GM18502 (cell line): Measurements from ENCODE around the gene EFEMP2.
A peak's percentile ranks its signal among the peaks of the same experiment; 100 is the strongest.

Experiments
- ATAC-seq: cut with Tn5 transposase; IDR thresholded peaks from one replicate; pipeline ENCODE4 v1.9.1; 2021; ENCODE audit warnings: mild to moderate bottlenecking; ENCODE audit not compliant: unreplicated experiment, poor library complexity

Gene EFEMP2

DNA sequence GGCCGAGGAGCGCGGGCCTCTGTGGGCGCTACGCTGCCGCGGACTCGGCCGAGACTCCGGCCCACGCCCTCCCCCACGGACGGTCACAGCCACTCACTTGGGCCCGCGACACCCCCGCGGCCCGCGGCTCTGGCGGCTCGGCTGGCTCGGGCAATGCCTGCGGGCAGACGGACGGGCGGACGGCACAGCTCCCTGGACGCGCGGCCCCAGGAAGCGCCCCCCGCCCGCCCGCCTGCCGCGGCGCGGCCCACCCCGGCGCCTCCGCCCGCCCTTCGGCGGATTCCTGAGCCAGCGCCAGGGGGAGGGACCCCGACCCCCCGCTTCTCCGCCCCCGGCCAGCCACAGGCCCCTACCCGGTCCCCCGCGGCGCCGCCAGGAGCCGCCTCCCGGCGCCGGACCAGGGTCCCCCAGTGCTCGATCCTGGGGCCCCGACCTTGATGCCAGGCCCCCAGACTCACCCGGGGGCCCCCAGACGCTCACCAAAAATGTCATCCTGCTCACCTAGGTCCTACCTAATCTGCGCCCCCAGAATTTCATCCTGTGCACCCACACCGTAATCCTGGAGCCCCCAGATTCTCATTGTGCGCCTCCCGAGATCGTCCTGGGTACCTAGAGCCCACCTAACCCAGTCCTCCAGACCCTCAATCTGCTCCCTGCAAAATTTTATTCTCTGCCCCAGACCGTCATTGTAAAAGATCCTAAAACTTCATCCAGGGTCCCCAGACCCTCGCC, at the start of gene EFEMP2:
Gene EFEMP2 (minus strand): TSS at position 215 of the 732 bp plus-strand sequence. CDS start 446 bp downstream, outside the sequence.
- ATAC-seq, result no peak

DNA sequence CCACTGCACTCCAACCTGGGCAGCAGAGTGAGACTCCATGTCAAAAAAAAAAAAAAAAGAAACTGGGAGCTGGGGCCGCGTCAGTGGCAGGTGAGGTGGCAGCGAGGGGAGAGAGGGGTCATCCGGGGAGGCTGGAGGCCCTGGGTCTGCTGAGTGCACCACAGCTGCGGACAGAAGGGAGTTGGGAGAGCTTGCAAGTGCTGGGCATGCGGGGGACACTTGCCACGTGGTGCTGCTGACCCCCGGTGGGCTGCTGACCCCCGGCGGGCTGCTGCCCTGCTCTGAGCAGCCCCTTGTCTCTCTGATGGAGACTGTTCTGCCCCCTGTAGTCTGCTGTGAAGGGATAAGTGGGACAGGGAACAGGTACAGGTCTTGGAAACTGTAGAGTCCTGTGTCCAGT, 49.3 kb upstream of the EFEMP2 start:
- ATAC-seq, result no peak

DNA sequence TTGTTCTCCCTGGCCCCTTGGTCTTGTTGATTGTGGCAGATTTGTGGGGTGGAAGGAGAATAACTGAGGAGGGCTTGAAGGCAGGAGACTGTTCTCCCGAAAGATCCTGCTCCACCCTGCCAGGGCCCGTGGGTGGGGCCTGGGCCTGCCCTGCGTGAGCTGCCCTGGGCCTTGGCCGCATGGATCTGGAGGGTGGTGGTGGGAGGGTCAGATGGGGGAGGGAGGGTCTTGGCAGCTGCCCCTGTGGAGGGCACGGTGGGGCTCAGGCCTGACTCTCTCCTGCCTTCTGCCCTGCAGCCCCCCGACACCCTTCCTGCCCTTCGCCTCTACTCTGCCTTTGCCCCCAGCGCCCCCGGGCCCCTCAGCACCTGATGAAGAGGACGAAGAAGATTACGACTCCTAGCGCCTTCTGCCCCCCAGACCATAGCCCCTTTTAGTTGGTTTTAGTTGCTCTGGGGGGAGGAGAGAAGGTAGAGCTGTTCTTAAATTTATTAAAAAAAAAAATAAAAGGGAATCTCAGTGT, 48.5 kb upstream of the EFEMP2 start:
- no peak for ATAC-seq

DNA sequence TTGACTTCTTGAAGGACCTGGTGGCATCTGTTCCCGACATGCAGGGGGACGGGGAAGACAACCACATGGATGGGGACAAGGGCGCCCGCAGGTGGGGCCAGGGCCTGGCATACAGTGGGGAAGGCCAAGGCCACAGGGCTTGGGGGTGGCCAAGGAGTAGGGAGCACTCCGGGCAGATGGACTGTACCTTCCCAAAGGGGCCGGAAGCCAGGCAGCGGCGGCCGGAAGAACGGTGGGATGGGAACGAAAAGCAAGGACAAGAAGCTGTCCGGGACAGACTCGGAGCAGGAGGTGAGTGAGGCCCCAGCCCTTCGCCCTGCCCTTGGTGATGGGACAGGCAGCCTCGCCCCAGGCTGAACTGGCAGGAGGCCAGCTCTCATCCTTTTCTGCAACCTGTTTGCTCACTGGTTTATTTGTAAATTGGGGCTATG, 47.8 kb upstream of the EFEMP2 start:
- ATAC-seq, result no peak

DNA sequence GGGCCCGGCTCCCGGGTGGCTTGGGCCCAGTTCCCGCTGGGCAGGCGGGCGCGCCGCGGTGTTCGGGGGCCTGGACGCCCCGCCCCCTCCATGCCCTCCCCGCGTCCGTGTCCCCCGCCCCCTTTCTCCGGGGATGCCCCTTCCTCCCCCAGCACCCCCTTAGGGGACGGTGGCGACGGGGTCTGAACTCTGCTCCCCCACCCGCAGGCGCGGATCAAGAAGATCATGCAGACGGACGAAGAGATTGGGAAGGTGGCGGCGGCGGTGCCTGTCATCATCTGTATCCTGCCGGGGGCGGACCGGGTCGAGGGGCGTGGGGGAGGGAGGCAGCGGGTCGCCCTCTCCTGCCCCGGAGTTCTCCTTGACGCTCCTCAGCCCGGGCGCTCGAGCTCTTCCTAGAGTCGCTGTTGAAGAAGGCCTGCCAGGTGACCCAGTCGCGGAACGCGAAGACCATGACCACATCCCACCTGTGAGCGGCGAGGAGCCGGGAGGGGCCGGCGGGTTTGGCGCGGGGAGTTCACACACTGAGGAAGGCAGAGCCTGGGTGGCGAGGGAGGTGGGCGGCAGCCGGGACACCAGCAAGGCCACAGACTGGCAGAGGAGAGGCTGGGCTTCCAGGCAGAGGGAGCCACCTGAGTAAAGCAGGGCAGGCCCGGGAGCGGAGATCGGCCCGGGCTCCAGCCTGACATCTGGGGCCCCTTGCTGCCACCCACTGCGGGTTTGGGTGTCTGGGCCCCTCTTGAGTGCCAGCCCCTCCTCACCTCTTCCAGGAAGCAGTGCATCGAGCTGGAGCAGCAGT, 47.2 kb upstream of the EFEMP2 start:
- peak; percentile 48 for ATAC-seq

DNA sequence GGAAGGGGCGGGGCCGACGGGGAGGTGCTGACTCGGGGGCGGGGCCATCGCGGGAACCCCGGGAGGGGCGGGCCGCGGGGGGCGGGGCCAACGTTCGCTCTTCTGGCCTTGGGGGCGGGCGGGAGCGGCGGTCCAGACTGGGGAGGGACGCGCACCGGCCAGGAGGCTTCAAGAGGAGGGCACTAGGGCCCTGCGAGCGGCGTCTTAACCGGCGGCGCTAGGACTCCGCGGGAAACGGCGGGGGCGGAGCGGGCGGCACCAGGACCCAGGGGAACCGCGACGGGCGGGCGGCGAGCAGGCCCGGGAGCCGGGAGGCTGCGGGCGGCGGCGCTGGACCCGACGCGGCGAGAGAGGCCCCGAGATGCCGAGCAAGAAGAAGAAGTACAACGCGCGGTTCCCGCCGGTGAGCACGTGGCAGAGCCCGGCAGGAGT, 46.6 kb upstream of the EFEMP2 start, which contains the start of gene DRAP1:
Gene DRAP1 (plus strand): TSS at position 286 of the 432 bp plus-strand sequence. CDS start 76 bp downstream, at position 362.
- peak; percentile 84 for ATAC-seq

DNA sequence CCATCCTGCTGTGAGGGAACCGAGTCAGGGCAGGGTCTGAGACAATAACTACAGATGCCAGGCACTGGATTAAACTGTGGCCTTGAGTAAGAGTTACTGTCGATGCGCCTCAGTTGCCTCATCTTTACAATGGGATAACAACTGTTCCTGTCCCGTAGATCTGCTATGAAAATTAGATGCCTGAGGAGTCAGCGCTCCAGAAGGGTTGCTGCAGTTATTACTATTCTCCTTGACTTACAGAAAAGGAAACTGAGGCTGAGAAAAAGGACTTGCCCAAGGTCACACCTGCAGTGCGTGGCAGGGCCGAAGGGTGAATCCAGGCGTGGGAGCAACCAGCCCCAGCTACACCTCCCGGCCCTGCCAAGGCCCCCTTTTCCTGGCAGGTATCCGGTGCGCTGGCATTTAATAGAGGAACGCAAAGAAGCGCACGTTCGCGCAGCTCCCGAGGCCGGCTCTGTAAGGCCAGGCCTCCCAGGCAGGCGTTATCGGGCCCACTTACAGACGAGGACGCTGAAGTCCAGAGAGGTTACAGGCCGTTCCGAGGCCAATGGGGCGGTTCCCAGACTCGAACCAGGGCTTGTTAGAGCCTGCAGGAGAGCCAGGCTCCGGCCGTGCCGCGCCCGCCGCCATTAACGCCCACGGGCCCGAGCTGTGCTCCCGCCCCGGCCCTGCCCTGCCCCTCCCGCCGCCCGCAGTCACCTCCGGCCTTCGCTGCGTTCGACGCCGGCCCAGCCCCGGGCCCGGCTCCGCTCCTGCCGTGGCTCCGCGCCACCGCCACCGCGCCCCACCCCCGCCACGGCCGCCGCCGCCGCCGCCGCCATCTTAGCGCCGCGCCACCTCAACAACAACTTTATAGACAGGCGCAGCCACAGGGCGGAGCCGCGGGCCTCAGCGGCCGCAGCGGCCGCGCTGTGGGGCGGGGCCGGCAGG, 45.9 kb upstream of the EFEMP2 start, which contains the start of gene C11orf68:
Gene C11orf68 (minus strand): TSS at position 852 of the 930 bp plus-strand sequence. CDS start 31 bp downstream, at position 821.
- peak; percentile 51 for ATAC-seq

DNA sequence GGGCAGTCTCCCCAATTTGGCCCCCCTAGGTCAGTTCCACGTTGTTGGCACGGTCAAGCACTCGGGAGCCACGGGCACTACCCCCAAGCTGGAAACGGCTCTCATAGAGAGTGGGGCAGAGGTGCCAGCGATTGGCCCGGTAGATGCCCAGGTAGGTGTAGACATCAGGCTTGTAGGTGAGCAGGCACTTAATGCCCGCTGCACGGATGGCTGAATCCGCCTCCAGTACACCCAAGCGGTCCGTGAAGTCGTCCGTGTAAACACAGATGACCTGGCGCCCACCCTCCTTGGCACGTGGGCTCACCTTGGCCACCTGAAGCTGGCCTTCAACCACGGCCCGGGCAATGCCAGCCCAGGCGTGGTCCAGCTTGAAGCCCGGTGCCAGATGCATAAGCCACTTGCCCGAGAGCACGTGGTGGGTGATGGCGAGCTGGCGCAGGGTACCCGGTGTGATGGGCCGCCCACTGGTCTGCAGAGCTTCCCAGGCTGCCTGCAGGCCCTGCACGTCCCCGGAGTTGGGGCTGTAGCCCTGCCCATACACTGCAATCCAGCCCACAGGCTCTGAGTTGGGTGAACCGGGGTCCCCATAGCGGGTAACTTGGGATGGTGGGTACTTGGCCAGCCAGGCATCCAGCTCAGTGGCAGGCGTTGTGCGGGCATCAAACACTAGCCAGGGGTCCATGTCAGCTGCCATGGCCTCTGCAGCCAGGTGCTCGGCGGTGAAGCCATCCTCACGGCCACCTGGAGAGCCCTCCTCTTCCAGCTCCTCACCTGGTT, 45.0 kb upstream of the EFEMP2 start:
- ATAC-seq, result no peak

DNA sequence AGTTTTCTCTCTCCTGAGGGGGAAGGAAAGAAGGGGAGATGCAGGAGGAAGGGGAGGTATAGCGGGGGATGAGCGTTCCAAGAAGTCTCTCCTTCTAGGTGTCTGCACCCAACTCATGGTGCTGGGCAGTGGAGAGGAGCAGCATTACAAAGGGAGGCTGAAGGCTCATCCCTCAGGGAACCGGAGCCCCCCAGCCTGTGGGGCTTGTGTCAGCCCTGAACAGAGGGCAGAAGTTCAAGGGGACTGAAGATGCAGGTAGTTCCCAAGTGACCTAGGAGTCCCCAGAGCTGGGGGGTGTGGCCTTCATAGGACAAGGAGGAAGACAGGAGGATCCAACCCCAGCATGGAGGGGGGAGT, 44.5 kb upstream of the EFEMP2 start:
- ATAC-seq, result no peak

DNA sequence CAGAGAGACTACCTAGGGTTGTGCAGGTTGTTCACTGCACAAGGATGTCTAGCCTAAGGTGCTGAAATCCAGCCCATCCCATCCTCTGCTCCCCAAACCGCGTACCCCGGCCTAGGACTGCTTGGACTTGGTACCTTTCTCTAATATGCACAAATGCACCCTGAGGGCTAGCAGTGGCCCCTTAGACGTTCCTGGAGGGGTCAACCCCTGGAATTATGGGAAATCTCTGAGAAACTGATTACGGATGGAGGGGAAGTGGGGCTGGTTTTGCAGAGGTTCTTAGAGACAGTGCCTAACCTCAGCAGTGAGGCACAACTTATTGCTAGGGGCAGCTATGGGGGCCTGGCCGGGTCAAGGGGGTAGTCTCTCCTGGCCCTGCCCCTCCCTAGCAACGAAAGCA, 43.8 kb upstream of the EFEMP2 start:
- ATAC-seq, result no peak

DNA sequence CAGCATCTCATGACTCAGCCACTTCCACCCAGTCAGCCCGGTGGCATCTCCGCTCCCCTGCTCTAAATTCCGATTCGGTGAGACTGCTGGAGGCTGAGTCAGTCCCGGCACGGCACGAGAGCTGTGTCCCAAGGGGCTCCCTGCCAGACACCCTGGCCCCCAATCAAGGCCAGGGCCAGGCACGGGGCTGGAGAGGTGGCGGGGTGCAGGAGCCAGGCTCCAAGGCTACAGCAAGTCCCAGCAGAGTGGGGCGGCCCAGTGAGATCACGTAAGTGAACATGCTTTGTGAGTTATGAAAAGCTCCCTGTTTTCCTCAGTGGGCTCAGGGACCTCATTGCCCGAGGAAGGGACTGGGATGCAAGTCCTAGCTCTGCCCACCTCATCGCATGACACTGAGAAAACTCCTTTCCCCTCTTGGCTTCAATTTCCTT, 43.2 kb upstream of the EFEMP2 start:
- ATAC-seq, result no peak

DNA sequence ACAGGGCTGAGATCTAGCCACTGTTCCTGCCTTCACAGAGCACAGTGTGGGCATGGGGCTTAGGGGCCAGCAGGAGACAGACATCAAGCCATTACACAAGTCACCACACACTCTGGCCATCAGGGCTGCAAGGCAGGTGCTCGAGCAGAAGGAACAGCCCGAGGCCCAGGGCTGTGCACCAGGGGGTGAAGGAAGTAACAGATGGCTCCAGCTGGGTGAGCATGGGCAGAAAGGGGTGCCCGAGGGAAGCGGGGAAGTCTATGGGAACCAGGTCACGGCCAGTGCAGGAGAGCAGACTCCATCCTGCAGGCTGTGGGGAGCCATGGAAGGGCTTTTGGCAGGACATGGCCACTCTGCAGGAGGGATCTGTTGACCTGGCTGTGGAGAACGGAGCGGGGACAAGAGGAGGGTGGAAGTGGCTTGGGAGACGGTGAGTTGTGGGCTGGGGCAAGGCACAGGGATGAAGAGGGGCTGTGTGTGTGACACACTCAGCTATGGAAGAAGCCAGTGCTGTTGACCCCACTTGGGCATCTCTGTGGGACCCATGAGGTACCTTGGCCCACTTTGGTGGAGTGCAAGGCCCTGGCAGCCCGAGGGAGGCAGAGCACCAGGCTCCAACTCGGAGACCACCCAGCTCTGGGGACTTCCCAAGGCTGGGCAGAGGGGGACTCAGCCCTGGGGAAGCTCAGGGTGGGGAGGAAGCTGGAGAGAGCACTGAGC, 42.7 kb upstream of the EFEMP2 start:
- no peak for ATAC-seq

DNA sequence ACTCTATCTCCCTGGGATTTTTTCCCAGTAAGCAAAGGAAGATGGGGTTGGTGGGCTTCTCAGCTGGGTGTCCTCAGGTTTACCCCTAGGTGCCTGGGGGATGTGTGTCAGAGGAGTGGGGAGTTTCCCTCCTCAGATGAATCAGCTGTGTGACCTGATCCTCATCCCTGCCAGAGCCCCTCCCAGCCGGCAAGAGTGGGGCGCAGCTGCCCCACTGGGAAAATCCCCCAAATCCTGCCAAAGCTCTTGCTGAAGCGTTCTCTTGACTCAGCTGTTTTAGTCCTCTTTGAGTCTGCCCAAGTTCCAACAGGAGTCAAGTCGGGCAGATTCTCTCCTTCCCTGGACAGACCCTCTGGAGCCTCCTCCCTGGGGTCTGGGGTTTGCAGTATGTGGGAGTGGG, 40.2 kb upstream of the EFEMP2 start:
- no peak for ATAC-seq

DNA sequence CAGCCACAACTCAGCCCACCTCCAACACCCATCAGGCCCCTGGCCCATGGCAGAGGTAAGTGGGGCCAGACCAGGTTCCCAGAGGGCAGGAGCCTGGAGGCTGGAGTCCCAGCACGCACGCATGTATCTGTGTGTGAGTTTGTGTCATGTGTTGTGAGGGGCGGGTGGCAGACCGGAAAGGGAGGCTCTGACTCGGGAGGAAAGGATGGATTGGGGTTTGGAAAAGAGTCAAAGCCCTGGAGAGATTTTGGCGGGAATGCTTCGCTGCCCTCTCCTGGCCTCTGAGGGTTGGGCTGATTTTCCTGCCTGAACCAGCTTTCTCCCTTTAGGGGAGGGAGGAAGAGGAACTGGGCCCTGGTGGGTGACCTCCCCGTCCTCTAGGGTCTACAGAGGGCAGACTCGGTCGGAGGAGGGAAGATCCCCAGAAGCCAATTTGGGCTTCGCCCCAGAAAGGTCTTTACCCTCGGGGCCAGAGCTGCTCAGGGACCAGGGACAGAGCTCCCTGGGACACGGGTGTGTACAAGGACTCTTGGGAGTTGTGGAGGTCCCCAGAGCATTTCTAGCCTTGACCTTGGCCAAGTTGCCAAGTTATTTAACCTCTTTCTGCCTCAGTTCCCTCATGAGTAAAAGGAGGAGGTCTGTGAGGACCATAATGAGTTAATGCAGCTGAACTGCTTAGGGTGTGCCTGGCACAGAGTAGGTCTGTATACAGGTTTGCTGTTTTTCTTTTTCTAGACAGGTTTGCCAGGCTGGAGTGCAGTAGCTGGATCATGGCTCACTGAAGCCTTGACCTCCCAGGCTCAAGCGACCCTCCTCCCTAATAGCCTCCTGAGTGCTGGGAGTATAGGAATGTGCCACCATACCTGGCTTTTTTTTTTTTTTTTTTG, 39.3 kb upstream of the EFEMP2 start:
- ATAC-seq, result no peak

DNA sequence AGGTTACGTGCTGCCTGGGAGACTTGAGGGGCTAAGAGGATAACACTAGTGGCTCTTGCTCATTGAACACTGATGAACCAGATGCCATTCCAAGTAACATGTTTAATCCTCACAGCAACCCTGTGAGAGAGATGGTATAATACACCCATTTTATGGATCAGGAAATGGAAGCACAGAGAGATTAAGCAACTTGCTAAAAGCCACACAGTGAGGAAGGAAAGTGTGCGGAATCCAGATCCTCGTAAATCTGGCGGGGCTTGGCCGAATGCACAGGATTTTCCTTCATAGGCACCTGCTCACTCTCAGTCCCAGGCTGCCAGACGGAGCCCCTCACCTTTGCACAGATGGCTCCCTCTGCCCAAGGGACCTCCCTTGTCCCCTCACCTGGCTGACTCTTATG, 35.3 kb upstream of the EFEMP2 start:
- no peak for ATAC-seq

DNA sequence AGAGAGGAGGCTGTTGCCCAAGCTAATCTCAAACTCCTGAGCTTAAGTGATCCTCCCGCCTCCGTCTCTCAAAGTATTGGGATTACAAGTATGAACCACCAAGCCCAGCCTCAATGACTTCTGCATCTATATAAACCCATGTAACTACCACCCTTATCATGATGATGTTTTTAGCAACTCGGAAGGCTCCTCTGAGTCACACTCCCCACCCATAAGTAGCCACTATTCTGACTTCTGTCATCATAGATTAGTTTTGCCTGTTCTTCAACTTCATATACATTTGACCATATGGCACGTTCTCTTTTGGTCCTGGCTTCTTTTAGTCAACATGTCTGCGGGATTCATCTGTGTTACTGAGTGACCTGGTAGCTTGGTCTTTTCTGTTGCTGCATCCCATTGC, 34.0 kb upstream of the EFEMP2 start:
- no peak for ATAC-seq

DNA sequence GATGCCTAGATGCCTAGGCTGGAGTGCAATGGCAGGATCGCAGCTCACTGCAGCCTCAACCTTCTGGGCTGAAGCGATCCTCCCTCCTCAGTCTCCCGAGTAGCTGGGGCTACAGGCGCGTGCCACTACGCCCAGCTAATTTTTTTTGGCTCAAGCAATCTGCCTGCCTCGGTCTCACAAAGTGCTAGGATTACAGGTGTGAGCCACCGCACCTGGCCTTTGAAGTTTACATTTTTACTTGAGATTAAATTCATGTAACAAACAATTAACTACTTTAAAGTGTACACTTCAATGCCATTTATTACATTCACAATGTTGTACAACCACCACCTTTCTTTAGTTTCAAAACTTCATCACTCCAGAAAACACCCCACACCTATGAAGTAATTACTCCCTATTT, 31.1 kb upstream of the EFEMP2 start:
- no peak for ATAC-seq

DNA sequence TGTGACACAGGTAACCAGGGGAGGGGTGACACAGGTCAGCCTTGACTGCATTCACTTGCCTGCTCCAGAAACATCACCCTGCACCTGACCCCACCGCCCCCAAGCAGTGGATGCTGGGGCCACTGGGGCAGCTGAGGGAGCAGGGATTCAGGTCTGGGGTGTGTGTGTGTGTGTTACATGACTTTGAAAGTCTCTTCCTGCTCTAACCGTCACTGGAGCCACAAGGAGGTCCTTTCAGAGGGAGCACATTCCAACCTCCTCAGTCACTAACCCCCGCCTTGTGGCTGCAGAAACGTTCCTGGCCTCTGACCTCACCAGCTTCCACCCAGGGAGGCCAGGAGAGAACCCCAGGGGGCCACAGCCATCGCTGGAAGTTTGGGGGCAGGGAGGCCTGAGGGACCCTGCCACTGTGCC, 30.5 kb upstream of the EFEMP2 start:
- no peak for ATAC-seq
